ENCODE data around the gene MRPL12. TPM values are rescaled to one million over a fixed set of nuclear protein-coding genes. Genes with fewer than 3 reads are reported as not detected.

Gene MRPL12
- total RNA-seq, 3 donors from 2014 or later (not counting 1 experiment from before 2014, with no cell fraction given), result 16.3 to 24.4 (median 17.5) TPM

- H3K27me3 ChIP-seq (ENCODE audit: control insufficient read depth, insufficient read depth, low read length), result no peaks in the 10 kb centered on the region
- Mint-ChIP-seq H3K9me3 (no peaks in the 10 kb centered on the region), H3K36me3 (no peaks in the 10 kb centered on the region), H3K4me1 (peaks cover 14 to 25% of the 10 kb centered on the region in 2 donors), H3K4me3 (no peak overlapping the region), H3K27me3 (ENCODE audit: low read depth in 2 of 2) (no peaks in the 10 kb centered on the region), H3K27ac (peak overlapping the region; percentile 94 to 95)
- TF ChIP-seq CTCF (IDR thresholded peaks at IDR 0.05), result no peak
- H3K4me1 ChIP-seq (ENCODE audit: control insufficient read depth, insufficient read depth, low read length), result peaks cover 35% of the 10 kb centered on the region
- no peak overlapping the region for H3K4me3 ChIP-seq (ENCODE audit: low read length)
- ATAC-seq, result no peak
- peaks cover 44% of the 10 kb centered on the region for H3K36me3 ChIP-seq (ENCODE audit: control insufficient read depth, insufficient read depth, low read length)
- intact Hi-C loops (cut with micrococcal nuclease), result loop anchor here (5.0 kb wide), 1 partner anchor 33 kb away; the partner anchor contains the start of genes CCDC137 and OXLD1
- H3K27ac ChIP-seq (ENCODE audit: low read length), result no peak overlapping the region
- no peak for DNase-seq
- H3K9me3 ChIP-seq (ENCODE audit: control insufficient read depth, insufficient read depth, low read length), result no peaks in the 10 kb centered on the region
- 95% methylated on average over 25 of the region's 25 CpGs for WGBS (ENCODE audit: insufficient coverage)
These were observed 2.5 kb upstream of the MRPL12 start for GRCh38 chr17:81700353-81701287.

- no peak for TF ChIP-seq CTCF (IDR thresholded peaks at IDR 0.05)
- no peaks in the 10 kb centered on the region for H3K9me3 ChIP-seq (ENCODE audit: control insufficient read depth, insufficient read depth, low read length)
- Mint-ChIP-seq H3K9me3 (no peaks in the 10 kb centered on the region), H3K27ac (peak overlapping the region; percentile 94 to 95), H3K36me3 (no peaks in the 10 kb centered on the region), H3K4me3 (peak overlapping the region; percentile 93), H3K27me3 (ENCODE audit: low read depth in 2 of 2) (no peaks in the 10 kb centered on the region), H3K4me1 (peaks cover 14 to 25% of the 10 kb centered on the region in 2 donors)
- 81% methylated on average over 23 of the region's 23 CpGs for whole genome bisulfite sequencing (ENCODE audit: insufficient coverage)
- H3K36me3 ChIP-seq (ENCODE audit: control insufficient read depth, insufficient read depth, low read length), result peaks cover 40% of the 10 kb centered on the region
- H3K27ac ChIP-seq (ENCODE audit: low read length), result peak overlapping the region; percentile 91
- no peaks in the 10 kb centered on the region for H3K27me3 ChIP-seq (ENCODE audit: control insufficient read depth, insufficient read depth, low read length)
- no peak overlapping the region for H3K4me3 ChIP-seq (ENCODE audit: low read length)
- intact Hi-C loops (cut with micrococcal nuclease), result loop anchor here (5.0 kb wide), 1 partner anchor 34 kb away; the partner anchor contains the start of genes CCDC137 and OXLD1
- peak in 1 of 2 donors; percentile 45 for DNase-seq
- H3K4me1 ChIP-seq (ENCODE audit: control insufficient read depth, insufficient read depth, low read length), result peaks cover 35% of the 10 kb centered on the region
- ATAC-seq, result no peak
These were observed 1.7 kb upstream of the MRPL12 start for GRCh38 chr17:81701288-81702071.

- intact Hi-C loops (cut with micrococcal nuclease), result loop anchor here (1.0 to 5.0 kb wide), 2 partner anchors 21 to 37 kb away; partner anchors contain the start of genes ARL16, CCDC137 and OXLD1
- Histone ChIP-seq H3K4me3 (ENCODE audit: low read length) (peak overlapping the region; percentile 71), H3K27me3 (ENCODE audit: control insufficient read depth, insufficient read depth, low read length) (no peaks in the 10 kb centered on the region), H3K9me3 (ENCODE audit: control insufficient read depth, insufficient read depth, low read length) (no peaks in the 10 kb centered on the region), H3K4me1 (ENCODE audit: control insufficient read depth, insufficient read depth, low read length) (peaks cover 35% of the 10 kb centered on the region), H3K36me3 (ENCODE audit: control insufficient read depth, insufficient read depth, low read length) (peaks cover 23% of the 10 kb centered on the region), H3K27ac (ENCODE audit: low read length) (peak overlapping the region; percentile 53)
- Mint-ChIP-seq H3K4me1 (peaks cover 14 to 25% of the 10 kb centered on the region in 2 donors), H3K36me3 (no peaks in the 10 kb centered on the region), H3K9me3 (no peaks in the 10 kb centered on the region), H3K4me3 (peak overlapping the region; percentile 64), H3K27ac (peak overlapping the region; percentile 94 to 95), H3K27me3 (ENCODE audit: low read depth in 2 of 2) (no peaks in the 10 kb centered on the region)
- no peak for TF ChIP-seq CTCF (IDR thresholded peaks at IDR 0.05)
- peak in 1 of 2 donors; percentile 55 for DNase-seq
- 34% methylated on average over 27 of the region's 27 CpGs for WGBS (ENCODE audit: insufficient coverage)
- ATAC-seq, result peak in 1 of 3 donors; percentile 3
These were observed 834 bp downstream of the MRPL12 start for GRCh38 chr17:81703747-81704654.

All from natural killer cell (primary cell).